C1 segment of cervical spinal cord (tissue), 14 donors: ENCODE measurements around the gene AGA.

Source experiments
- DNase-seq, 14 donors: peaks; one replicate each; lab custom pipeline; 2025; lab: John Stamatoyannopoulos, UW

Gene AGA

DNA sequence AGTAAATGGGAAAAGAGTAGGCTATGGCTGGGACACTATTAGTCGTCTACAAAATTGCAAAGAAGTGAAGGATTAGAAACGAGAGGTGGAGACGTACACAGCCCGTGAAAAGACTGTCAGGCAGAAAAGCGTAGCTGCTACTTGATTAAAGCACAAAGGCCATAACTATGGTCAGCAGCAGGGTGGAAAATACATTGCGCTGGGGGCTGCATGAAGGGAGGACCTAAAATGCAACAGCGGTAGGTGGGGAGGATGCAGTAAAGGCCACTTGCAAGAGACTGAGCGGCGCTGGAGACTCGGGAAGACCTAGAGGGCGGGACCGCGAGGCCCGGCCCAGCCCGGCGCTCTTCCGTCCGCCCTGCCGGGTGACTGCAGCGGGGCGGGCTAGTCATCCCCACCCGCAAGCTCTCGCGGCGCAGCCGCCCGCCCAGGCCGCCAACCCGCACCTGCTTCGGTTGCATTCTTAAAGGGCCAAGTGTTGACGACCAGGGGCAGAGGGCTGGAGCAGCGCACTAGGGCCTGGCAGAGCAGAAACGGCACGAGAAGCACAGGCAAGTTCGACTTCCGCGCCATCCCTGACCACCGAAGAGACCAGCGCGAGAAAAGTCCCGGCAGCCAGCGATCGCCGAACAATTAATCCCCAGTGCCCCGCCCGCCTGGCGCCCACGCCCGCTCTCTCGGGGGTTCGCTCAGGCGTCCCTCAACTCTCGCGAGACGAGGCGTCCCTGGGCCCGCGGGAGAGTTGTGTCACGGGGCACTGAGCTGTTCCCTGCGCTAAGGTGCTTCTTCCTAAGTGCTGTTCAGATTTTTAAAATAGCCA lies at the start of gene AGA:
Gene AGA (minus strand): TSS at position 635 of the 820 bp plus-strand sequence. CDS start 62 bp downstream, at position 573.
- peak; percentile 41 to 96 (median 92) for DNase-seq

DNA sequence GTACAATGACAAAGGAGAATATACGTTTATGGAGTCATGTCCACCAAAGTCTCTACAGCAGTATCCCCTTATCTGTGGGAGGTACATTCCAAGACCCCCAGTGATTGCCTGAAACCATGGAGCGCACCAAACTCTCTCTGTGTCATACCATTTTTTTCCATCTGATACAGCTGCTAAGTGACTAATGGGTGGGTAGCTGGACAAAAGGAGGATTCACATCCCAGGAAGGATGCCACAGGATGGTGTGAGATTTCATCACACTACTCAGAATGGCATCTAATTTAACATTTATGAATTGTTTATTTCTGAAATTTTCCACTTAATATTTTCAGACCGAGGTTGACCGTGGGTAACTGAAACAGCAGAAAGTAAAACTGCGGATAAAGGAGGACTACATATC lies 49.8 kb upstream of the AGA start:
- DNase-seq: no peak

DNA sequence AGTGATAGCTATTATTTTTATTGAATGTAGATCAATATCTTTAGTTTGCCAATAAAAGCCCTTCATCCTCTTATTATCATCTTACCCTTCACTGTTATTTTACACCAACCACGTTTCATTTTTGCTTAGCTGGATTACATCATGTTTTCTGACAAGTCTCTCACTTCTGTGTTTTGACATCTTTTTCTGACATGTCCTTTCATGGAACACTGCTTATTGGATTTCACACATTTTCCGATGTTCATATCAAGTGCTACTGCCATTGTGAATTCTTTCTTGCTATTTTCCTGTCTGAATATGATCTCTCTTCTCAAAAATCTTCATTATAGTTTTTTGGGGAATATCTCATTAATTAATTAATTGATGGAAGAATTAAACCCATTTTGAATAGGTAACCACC lies 48.5 kb upstream of the AGA start:
- DNase-seq: no peak

DNA sequence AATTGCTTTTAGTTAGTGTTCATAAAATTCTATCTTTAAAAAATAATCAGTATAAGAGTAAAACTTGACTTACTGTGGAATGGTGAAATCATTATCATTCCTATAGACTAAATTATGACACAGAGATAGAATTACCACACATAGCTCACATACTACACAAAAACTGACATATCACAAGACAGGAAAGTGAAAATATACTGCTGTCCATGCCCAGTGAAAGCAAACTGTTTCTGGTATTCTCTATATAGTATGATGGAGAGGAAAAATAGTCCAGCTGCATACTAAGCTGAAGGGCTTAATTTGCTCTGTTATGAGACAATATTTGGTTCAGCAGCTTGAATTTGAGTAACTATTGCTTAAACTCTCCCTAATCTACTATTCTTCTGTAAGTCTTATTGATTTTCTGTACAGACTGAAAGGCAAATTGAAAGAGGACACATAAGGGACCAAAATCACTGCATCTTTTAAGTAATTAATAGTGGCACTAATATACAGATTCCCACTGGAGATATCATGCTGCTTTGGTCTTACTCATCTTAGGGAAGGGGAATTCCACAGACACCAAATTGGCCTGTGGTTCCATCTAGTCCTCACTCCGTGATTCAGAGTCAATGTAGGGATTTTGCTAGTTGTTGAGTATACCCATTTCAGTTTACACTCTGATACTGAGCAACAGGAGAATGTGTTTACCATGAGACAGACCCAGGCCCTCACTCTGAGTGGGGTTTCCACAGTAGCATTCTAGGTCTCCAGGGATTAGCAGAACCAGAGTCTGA lies 47.4 kb upstream of the AGA start:
- no peak for DNase-seq

DNA sequence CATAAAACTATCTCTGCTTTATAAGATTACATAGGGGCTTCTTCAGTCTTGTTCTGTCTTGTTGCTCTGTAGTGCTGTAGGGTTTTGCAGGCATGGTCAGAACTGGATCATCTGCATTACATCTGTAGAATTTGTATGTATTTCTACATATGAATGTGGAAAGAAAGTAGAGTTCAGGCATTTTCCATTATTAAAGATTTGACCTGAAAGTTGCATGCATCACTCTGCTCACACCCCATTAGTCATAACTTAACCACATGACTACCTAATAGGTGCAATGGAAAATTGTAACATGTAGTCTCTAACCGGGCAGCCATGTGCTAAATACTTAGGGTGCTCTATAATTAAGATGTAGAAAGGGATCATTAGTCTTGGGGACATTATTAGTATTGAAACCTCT lies 45.7 kb upstream of the AGA start:
- DNase-seq: no peak

DNA sequence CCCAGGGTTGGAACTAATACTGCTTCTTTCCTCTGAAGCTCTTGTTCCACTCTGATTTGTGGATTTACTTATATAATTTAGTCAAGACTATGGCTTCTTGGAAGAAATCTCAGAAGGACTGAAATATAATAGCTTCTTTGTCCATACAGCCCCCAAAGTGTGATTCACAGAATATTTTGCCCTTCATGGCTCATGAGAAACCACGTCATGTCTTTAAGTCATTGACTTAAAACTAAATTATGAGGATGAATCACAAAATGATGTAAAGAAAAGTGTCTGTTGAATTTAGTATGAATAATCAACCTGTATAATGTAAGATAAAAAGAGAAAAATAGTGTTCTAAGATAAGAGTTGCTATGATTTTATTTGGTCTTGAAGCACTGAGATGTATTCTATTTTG lies 43.3 kb upstream of the AGA start:
- no peak for DNase-seq

DNA sequence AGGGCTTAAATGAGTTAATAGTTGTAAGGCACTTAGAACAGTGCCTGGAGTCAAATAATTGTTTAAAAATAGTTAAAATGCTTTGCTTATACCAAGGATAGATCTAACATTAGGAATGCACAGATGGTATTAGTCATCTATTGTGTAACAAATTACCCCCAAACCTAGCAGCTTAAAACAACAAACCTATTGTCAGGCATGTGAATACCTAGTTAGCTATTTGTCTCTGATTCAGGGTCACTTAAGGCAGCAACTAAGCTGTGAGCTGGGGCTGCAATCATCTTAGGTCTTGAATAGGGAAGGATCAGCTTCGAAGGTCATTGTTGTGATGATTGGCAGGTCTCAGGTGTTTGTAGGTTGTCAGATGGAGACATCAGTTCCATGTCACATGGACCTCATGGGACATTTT lies 42.4 kb upstream of the AGA start:
- no peak for DNase-seq

DNA sequence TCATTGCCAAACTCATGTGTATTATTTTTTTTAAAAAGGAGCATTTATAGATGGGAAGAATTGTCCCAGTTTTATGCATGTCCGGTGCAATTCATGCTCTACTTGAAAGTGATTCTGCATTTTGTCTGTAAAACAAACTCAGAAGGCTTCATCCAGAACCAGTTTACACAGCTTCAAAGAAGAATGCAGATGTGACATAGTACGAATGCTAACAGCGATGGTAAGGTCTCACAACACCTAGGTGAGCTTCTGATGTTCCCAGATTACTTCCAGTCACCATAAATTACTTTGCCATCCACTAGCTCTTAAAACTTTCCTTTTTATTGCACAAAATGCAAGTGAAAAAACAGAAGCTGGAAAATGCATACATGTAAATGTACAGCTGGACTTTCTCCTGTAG lies 41.5 kb upstream of the AGA start:
- DNase-seq: no peak

DNA sequence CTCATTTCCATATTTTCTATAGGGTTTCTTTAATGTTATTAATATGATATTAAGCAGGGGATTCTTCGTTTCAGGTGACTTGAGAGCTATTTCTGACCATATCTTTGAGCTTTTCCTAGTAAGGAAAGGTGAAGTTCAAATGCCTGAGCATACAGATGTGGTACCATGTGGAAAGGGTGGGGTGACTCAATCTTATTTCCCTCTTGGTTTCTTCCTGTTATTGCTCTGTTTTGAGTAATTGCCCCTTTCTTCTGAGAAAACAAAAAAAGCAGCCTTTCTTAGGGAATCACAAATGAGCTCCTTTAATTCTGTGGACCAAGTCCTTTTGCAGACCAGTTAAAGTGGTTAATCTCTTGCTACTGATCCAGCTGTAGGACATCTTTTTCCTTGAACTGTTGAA lies 41.0 kb upstream of the AGA start:
- no peak for DNase-seq

DNA sequence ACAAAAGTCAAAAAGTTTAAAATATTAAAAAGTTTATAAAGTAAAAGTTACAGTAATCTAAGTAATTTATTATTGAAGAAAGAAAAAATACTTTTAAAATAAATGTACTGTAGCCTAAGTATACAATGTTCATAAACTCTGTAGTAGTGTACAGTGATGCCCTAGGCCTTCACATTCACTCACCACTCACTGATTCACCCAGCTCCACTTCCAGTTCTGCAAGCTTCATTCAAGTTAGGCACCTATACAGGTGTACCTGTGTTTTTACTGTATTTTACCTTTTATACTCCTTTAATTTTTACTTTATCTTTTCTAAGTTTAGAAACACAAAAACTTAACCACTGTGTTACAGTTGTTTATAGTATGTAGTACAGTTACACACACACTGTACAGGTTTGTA lies 40.1 kb upstream of the AGA start:
- DNase-seq: no peak

DNA sequence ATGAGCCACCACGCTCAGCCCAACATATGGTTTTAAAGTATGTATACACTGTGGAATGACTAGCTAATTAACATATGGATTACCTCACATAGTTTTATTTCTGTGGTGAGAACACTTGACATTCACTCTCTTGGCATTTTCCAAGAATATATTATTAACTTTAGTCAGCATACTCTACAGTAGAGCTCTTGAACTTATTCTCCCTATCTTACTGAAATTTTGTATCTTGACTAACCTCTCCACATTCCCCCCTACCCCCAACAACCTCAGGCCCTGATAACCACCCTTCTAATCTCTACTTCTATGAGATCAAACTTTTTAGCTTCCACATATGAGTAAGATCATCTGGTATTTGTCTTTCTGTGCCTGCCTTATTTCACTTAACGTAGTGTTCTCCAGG lies 38.6 kb upstream of the AGA start:
- DNase-seq: no peak

DNA sequence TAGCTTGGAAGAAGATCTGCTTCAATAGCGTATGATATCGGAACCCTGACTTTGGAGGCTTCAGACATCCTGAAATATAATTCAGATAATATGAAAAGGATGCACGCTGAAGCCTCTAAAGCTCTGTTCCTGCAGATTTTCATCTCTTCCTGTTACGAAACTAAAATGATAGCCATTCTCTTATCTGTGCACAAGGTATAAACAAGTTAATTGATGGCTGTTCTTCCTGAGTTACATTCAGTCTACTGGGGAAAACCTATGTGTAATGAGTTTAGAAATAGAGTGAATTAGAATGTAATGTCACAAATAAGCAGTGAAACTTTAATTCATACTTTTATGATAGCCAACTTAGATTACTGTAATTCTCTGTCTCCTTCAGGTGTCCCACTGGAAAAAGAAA lies 36.8 kb upstream of the AGA start:
- DNase-seq: no peak

DNA sequence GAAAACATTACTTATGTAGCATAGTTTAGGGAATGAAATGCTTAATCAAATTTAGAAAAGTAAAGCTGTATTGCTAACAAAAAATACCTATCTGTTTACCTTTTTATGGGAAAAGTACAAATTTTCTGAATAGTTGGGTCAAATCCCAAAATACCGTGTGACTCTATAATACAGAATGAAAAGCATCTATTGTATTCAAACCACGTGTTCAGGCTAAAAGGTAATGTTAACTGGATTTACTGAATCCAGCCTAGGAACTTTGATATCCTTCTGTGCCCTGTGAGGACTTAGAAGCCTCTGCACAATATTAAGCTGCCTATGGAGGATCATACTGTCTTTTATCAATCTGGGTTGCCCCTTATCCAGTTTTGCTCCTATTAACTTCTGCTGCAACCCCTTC lies 36.3 kb upstream of the AGA start:
- DNase-seq: no peak

DNA sequence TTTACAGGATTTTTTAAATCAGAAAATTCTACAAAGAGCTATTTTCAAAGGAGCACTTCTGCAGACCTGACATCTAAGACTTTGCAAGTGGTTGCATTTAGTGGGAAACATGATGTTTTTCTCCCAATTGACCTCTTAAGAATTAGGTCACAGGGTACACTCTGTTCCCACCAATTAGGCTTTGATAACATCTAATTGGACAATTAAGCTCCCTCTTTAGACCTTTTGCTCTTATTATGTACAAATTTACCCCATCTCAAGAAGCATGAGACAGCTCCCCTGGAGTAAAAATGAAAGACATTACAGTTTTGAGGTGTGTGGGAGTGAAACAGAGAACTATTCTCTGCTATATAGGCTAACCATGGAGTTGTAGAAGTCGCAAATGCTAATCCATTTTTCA lies 31.8 kb upstream of the AGA start:
- no peak for DNase-seq

DNA sequence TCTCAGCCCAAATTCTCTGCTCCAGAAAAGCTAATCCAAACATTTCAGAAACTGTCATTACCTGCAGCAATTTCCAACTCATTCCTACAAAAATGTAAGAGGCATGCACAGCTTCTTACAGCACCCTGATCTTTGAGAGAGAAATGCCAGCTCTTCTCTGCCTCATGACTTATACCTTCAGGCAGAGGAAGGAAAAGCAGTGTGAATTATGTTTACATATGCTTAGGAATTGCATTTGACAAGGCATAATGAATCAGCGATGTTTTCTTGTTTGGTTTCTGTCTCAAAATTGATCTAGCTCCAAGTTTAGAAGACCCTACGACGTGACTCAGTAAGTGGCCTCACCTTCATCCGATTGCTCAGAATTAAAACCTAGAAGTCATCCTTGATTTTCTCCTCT lies 21.8 kb upstream of the AGA start:
- DNase-seq: no peak

DNA sequence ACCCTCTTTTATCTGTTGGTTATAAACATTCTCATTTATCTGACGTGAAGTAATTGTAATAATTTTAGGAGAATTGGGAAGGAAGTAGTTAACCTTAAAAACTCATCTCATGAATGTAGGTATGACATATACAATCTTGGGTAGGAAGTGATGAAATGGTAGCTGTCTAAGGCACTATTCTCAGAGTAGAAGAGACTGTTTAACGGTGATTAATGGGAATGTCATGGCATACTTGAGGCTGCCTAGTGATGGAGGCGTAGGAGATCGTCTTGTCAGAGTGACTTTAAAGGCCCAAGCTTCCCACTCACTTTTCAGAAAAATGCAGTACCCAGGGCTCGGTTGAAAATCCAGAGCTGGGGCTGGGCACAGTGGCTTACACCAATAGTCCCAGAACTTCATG lies 19.4 kb upstream of the AGA start:
- no peak for DNase-seq

DNA sequence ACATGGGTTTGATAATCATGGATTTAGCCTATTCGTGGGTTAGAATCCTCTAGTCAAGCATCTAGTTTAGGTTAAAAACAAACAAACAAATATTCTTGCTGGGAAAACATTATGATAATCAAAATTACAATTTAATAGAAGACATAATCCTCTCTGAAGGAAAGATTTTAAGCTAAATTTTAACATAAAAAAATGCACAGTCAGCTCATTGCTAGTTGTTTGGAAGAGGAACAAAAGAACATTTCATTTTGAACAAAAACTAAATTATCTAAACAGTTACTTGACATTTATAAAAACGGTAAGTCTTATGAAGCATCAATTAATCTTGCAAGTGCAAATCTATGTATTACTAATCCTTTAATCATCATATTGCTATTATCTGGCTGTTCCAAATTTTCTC lies 18.2 kb upstream of the AGA start:
- DNase-seq: no peak

DNA sequence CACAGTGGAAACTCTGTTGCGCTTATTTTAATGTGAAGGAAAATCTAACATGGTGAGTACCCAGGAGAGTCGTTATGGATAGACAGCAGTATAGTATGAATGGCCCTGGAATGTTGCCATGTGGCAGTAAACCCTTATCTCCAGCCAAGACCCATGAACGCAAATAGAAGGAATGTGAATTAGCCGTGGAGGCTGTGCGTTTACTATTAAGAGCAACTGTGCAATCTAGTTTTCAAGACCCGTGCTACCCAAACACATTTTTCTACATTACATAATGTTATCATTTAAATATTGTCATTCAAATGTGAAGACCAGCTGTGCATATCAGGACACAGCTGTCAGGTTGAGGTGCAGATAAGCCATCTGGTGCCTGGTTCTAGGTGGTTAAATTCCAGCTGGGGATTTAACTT lies 13.3 kb upstream of the AGA start:
- no peak for DNase-seq

DNA sequence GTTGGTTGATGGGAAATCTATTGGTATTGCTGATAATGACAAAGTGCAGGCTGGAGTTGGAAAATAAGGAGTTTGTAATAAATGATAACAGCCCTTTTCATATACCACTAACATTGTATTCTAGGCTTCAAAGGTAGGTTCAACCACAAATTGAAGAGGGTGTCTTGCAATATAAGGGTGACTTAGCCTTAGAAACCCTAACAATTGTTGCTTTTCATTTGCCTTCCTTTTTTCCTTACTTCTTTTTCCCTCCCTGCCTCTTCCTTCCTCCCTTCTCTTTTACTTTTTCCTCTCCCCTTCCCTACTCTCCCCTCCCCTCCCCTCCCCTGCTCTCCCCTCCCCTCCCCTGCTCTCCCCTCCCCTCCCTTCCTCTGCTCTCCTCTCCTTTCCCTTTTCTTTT lies 10.9 kb upstream of the AGA start:
- no peak for DNase-seq

DNA sequence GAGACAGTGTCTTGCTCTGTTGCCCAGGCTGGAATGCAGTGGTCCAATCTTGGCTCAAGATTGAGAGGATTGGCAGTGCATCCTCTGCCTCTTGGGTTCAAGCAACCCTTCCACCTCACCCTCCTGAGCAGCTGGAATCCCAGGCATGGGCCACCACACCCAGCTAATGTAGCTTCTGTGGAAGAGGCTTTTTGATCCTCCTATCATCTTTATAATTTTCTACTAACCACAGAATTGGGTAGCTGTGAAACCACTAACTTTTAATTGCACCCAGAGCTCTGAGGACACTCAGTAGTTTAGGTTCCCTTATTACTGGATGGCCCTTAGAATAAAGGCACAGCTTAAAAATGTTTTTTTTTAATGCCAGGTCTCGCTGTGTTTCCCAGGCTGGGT lies 8.9 kb upstream of the AGA start:
- DNase-seq: no peak

DNA sequence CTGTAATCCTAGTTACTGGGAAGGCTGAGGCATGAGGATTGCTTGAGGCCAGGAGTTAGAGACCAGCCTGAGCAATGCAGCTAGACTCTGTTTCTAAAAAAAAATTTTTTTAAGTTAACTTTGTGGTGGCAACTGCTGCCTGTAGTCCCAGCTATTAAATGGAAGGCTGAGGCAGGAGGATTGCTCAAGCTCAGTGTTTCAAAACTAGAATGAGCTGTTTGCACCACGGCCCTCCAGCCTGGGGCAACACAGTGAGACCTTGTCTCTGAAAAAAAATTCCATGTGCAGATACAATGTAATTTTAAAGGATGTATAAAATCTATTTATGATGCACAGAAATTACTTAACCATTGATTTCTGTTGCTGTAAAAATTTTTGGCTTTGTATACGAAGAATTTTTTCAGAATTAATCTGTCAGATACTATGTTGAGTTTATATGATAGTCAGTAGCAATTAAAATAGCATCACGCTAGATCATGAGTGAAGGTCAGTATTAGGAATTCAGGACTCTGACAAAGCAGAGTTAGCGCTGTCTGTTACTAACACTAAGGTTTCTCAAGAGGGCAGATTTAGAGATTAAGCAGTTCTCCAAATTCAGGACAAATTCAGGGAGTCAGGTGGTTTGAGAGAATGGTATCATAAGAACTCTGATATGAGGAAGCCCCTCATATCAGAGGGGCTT lies 8.3 kb upstream of the AGA start:
- DNase-seq: no peak

DNA sequence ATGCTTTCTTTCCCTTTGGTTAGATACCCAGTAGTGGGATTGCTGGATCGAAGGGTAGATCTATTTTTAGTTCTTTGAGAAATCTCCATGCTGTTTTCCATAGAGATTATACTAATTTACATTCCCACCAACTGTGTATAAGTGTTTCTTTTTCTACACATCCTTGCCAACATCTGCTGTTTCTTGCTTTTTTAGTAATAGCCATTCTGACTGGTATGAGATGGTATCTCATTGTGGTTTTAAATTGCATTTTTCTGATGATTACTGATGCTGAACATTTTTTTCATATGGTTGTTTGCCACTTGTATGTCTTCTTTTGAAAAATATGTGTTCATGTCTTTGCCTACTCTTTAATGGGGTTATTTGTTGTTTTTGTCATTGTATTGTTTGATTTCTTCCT lies 6.6 kb upstream of the AGA start:
- DNase-seq: no peak
